IMR-90 (cell line): Measurements from ENCODE around the gene ERICH6. TPM values are rescaled to one million over a fixed set of nuclear protein-coding genes. Genes with fewer than 3 reads are reported as not detected.

Experiments
- ATAC-seq: fragments of 200-7000 bp; cut with Tn5 transposase; 2 replicates; pipeline ENCODE4 v1.9.1; 2020; ENCODE audit warnings: low read depth, mild to moderate bottlenecking, moderate library complexity
- BruUV-seq: library from RNA; stranded (reverse); fragments of 400-500 nt; replicated peaks from 2 replicates; lab custom pipeline; 2021; lab: Mats Ljungman, UMichigan
- CTCF ChIA-PET: fragments of 300-600 bp; formaldehyde crosslinking; extraction: SDS; loops from one replicate; lab custom pipeline; 2021; ENCODE audit warnings: antibody characterized with exemption; lab: Yijun Ruan, JAX
- POLR2A ChIA-PET: fragments of 300-600 bp; sonication (Branson Sonifier 250); formaldehyde crosslinking; loops from one replicate; lab custom pipeline; 2022; ENCODE audit warnings: antibody characterized with exemption; ENCODE audit not compliant: unreplicated experiment; lab: Charles Lee
- DNase-seq: peaks from one replicate; pipeline ENCODE4 v3.0.0; 2013
- H2AFZ ChIP-seq: replicated peaks from 2 replicates; pipeline ENCODE3; 2013; ENCODE audit warnings: low read length, mild to moderate bottlenecking; ENCODE audit not compliant: poor library complexity
- H2AK5ac ChIP-seq: 2 replicates; pipeline ENCODE4 v1.6.1; 2013; ENCODE audit warnings: low read depth, low read length, inconsistent platforms
- H2AK9ac ChIP-seq: replicated peaks from 2 replicates; pipeline ENCODE3; 2013; ENCODE audit warnings: mild to moderate bottlenecking, low read depth, low read length, moderate library complexity; ENCODE audit not compliant: poor library complexity
- H2BK120ac ChIP-seq: 2 replicates; pipeline ENCODE4 v1.6.1; 2013; ENCODE audit warnings: low read depth, low read length, inconsistent platforms
- H2BK15ac ChIP-seq: 3 replicates; pipeline ENCODE4 v1.6.1; 2013; ENCODE audit warnings: low read depth, low read length, inconsistent platforms
- H2BK20ac ChIP-seq: 2 replicates; pipeline ENCODE4 v1.6.1; 2013; ENCODE audit warnings: low read depth, mild to moderate bottlenecking, inconsistent platforms, low read length, moderate library complexity
- H2BK5ac ChIP-seq: 2 replicates; pipeline ENCODE4 v1.6.1; 2013; ENCODE audit warnings: mild to moderate bottlenecking, low read depth, low read length, inconsistent platforms; ENCODE audit not compliant: poor library complexity, severe bottlenecking
- H3K14ac ChIP-seq: replicated peaks from 2 replicates; pipeline ENCODE4 v1.6.1; 2013; ENCODE audit warnings: low read depth, low read length, inconsistent platforms
- H3K18ac ChIP-seq: 2 replicates; pipeline ENCODE4 v1.6.1; 2013; ENCODE audit warnings: low read depth, low read length, control low read depth
- H3K23ac ChIP-seq: 2 replicates; pipeline ENCODE4 v1.6.1; 2013; ENCODE audit warnings: low read depth, low read length, inconsistent platforms
- H3K27ac ChIP-seq: 2 replicates; pipeline ENCODE4 v1.5.1; 2013; ENCODE audit warnings: mild to moderate bottlenecking, control low read depth, low read length; ENCODE audit not compliant: insufficient read depth
- H3K27me3 ChIP-seq: 2 replicates; pipeline ENCODE4 v1.6.1; 2013; ENCODE audit warnings: low read length; ENCODE audit not compliant: control insufficient read depth, insufficient read depth
- H3K36me3 ChIP-seq: 2 replicates; pipeline ENCODE4 v1.6.1; 2013; ENCODE audit warnings: low read length, mixed read lengths; ENCODE audit not compliant: control insufficient read depth, insufficient read depth
- H3K4ac ChIP-seq: 2 replicates; pipeline ENCODE4 v1.6.1; 2013; ENCODE audit warnings: low read depth, low read length, inconsistent platforms
- H3K4me1 ChIP-seq: 2 replicates; pipeline ENCODE4 v1.6.1; 2013; ENCODE audit warnings: low read length, mixed read lengths; ENCODE audit not compliant: control insufficient read depth, insufficient read depth
- H3K4me2 ChIP-seq: 2 replicates; pipeline ENCODE4 v1.6.1; 2013; ENCODE audit warnings: low read depth, mild to moderate bottlenecking, control low read depth, low read length, moderate library complexity
- H3K4me3 ChIP-seq: 2 replicates; pipeline ENCODE4 v1.5.1; 2013; ENCODE audit warnings: low read depth, mild to moderate bottlenecking, control low read depth, low read length, moderate library complexity; ENCODE audit not compliant: insufficient read depth
- H3K56ac ChIP-seq: 2 replicates; pipeline ENCODE4 v1.6.1; 2013; ENCODE audit warnings: low read length, inconsistent platforms; ENCODE audit not compliant: insufficient read depth; ENCODE audit errors: extremely low read depth
- H3K79me1 ChIP-seq, 2 experiments: 2 replicates each; pipeline ENCODE4 v1.6.1; 2013; ENCODE audit warnings: low read length in 2 of 2, inconsistent platforms in 1 of 2, low read depth in 1 of 2
- H3K9ac ChIP-seq: 2 replicates; pipeline ENCODE4 v1.6.1; 2013; ENCODE audit warnings: low read depth, low read length, control low read depth
- H3K9me1 ChIP-seq: 2 replicates; pipeline ENCODE4 v1.6.1; 2013; ENCODE audit warnings: low read length, inconsistent platforms; ENCODE audit not compliant: insufficient read depth
- H3K9me3 ChIP-seq: 2 replicates; pipeline ENCODE4 v1.6.1; 2013; ENCODE audit warnings: low read length; ENCODE audit not compliant: control insufficient read depth, insufficient read depth
- H4K20me1 ChIP-seq: 2 replicates; pipeline ENCODE4 v1.6.1; 2013; ENCODE audit warnings: low read length, inconsistent platforms; ENCODE audit not compliant: insufficient read depth
- H4K5ac ChIP-seq: 2 replicates; pipeline ENCODE4 v1.6.1; 2013; ENCODE audit warnings: mild to moderate bottlenecking, low read depth, low read length, control low read depth
- H4K8ac ChIP-seq, 2 experiments: 2 replicates each; pipeline ENCODE4 v1.6.1; 2013; ENCODE audit warnings: low read depth in 2 of 2, low read length in 2 of 2, control low read depth in 1 of 2, inconsistent platforms in 1 of 2
- H4K91ac ChIP-seq: 2 replicates; pipeline ENCODE4 v1.6.1; 2013; ENCODE audit warnings: low read depth, low read length, inconsistent platforms; ENCODE audit not compliant: insufficient read depth
- BHLHE40 ChIP-seq: fragments of 150-350 bp; IDR thresholded peaks from 2 replicates; pipeline ENCODE4 v1.6.1; 2016; ENCODE audit warnings: mild to moderate bottlenecking, low read depth, low read length
- CEBPB ChIP-seq: IDR thresholded peaks from 2 replicates; pipeline ENCODE4 v1.6.1; 2012; ENCODE audit warnings: low read depth, low read length, improper control_type of control experiment
- SMC3 ChIP-seq: fragments of 150-350 bp; IDR thresholded peaks from 2 replicates; pipeline ENCODE4 v1.6.1; 2016; ENCODE audit warnings: low read depth, mild to moderate bottlenecking, antibody characterized with exemption, low read length, moderate library complexity
- WGBS, 2 experiments: methylation state at CpG; one replicate each; pipeline versions ENCODE4 v1.1.5 to v1.1.7; 2013; ENCODE audit warnings: missing lambda C conversion rate in 2 of 2; ENCODE audit not compliant: insufficient read length in 1 of 2; ENCODE audit errors: extremely low coverage in 2 of 2; 5-methylcytosine and 5-hydroxymethylcytosine counted together
- dilution Hi-C: fragments of 300-500 bp; cut with HindIII; formaldehyde crosslinking; loops from one replicate; pipeline ENCODE4 v1.14.3; 2018; ENCODE audit warnings: low sequenced_read_pairs; ENCODE audit not compliant: unreplicated experiment
- in situ Hi-C: fragments of 300-500 bp; cut with MboI; formaldehyde crosslinking; loops from 3 replicates; pipeline ENCODE4 v1.14.3; 2019; ENCODE audit warnings: low sequenced_read_pairs, inconsistent platforms, mixed read lengths
- intact Hi-C: fragments of 100-400 bp; cut with micrococcal nuclease; formaldehyde crosslinking; loops from 2 replicates; pipeline ENCODE4 v1.10.0; 2022
- polyA plus RNA-seq, 3 experiments: library from polyadenylated mRNA; depleted of rRNA; stranded (reverse); fragments of >200 nt; gene quantifications; 2 replicates each; pipeline ENCODE4 v1.2.3, GENCODE V29; 2012; ENCODE audit warnings: low replicate concordance in 1 of 3
- total RNA-seq: library from RNA; depleted of rRNA; stranded (reverse); fragments of >200 nt; gene quantifications from 2 replicates; pipeline ENCODE4 v1.2.3, GENCODE V29; 2012

ERICH6 gene
- total and polyA plus RNA-seq, 2 of the 4 experiments (the other 2 are of a cell fraction) = under 0.01 TPM; not detected in 1

GRCh38 chr3:150610785-150611184 is 92.9 kb downstream of the ERICH6 start:
- H3K4ac ChIP-seq = no peak overlapping the region
- H2AFZ ChIP-seq = no peak overlapping the region
- dilution Hi-C loops (no loop called here), in situ Hi-C loops (no loop called here), intact Hi-C loops (no loop called here)
- no peak overlapping the region for H3K4me3 ChIP-seq
- no peak overlapping the region for H4K91ac ChIP-seq
- H3K27ac ChIP-seq = no peak overlapping the region
- H2BK5ac ChIP-seq = no peak overlapping the region
- no peak overlapping the region for H2BK120ac ChIP-seq
- ChIA-PET CTCF (no interaction called here), POLR2A (no interaction called here)
- TF ChIP-seq CEBPB (peak; percentile 80), SMC3 (no peak), BHLHE40 (no peak)
- no peaks in the 10 kb centered on the region for H3K9me3 ChIP-seq
- no TSS peak for BruUV-seq
- H3K18ac ChIP-seq = no peak overlapping the region
- H3K9ac ChIP-seq = no peak overlapping the region
- no peak overlapping the region for H4K5ac ChIP-seq
- WGBS, 2 experiments = no CpG with 5 or more reads among the region's 1 CpG
- DNase-seq (no peak), ATAC-seq (no peak)
- H3K23ac ChIP-seq = no peak overlapping the region
- H3K14ac ChIP-seq = no peak overlapping the region
- H2BK15ac ChIP-seq = no peak overlapping the region
- peaks cover 39% of the 10 kb centered on the region for H4K20me1 ChIP-seq
- peaks cover 8 to 46% of the 10 kb centered on the region in 2 experiments; a peak in 2 of 4 replicates for H3K79me1 ChIP-seq
- H2AK9ac ChIP-seq = no peak overlapping the region
- no peak overlapping the region for H4K8ac ChIP-seq
- H2BK20ac ChIP-seq = no peak overlapping the region
- H3K4me2 ChIP-seq = no peak overlapping the region
- peaks cover 8% of the 10 kb centered on the region for H3K36me3 ChIP-seq
- no peak overlapping the region for H2AK5ac ChIP-seq
- H3K9me1 ChIP-seq = no peaks in the 10 kb centered on the region; the same call in 1 of the 2 replicates
- no peak overlapping the region for H3K56ac ChIP-seq
- no peaks in the 10 kb centered on the region for H3K4me1 ChIP-seq
- no peaks in the 10 kb centered on the region for H3K27me3 ChIP-seq
